ENCODE results near the gene CRHR1.

CRHR1 gene

DNA sequence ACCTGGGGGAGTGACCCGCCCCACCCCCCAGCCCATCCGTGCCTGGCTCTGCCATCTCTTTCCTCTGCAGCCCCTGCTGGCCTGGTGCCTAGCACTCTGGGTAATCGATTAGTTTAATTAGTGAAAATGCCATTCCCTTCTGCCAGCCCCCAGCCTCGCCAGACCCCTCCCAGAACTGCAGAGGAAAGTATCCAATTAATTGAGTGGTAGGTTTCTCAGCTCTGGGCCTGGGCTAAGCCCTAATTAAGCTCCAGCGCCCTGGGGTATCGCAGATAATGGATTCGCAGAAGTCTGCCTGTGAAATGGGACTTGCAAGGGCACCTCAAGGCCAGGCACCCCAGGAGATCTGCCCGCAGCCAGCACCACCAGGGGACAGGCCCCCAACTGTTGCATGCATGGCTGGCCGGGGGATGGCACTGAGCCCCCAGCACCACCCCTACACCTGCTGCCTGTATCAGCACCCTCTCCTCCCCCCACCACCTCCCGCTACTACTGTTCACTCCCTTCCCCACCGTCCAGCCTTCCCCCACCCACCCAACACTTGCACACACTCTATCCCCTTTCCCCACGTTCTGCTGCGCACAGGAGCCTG, 40.9 kb downstream of the CRHR1 start:
- DNase-seq, result no peak

DNA sequence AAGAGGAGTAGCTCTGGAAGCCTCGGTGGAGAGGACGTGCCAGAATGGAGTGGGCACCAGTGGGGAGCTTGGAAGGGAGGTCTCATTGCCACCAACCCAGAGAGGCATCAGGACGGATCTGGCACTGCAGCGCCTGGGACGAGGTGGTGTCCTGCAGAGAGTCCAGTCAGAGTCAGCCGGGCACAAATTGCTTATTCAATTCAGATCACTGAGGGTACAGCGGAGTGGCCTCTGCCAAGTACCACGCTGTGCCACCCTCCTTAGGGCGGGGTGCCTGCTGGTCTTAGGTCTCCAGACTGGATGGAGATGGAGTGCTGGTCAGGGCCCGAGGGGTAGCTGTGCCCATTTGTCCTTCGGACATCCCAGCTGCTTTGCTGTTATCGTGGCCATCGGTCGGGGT, 41.7 kb downstream of the CRHR1 start:
- no peak for DNase-seq

DNA sequence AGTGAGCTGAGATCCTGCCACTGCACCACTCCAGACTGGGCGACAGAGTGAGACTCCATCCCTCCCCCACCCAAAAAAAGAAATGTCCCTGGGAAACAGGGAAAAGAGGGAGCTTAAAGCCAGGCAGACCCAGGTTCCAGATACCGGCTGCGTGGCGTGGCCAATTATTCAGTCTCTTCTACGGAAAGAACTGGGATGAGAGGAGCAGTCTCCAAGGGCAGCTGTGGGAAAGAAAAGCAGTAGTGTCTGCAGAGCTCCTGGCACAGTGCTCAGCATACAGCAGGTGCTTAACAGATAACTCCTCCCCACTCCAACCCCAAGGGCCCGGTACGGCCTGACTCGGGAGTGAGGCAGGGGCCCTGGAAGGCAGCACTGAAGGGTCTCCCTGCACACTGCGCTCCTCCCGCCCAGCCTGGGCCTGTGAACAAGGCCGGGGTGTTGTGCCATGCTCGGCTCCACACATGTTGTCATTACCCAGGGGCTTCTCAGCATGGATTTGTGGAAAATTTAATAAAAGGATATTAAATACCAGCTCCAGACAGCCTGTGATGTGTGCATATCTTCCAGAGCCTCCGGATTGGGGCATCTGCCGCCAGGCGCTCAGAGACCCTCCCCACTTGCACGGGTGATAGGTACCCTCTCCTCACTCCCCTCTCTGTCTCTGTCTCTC, 42.9 kb downstream of the CRHR1 start:
- no peak for DNase-seq

DNA sequence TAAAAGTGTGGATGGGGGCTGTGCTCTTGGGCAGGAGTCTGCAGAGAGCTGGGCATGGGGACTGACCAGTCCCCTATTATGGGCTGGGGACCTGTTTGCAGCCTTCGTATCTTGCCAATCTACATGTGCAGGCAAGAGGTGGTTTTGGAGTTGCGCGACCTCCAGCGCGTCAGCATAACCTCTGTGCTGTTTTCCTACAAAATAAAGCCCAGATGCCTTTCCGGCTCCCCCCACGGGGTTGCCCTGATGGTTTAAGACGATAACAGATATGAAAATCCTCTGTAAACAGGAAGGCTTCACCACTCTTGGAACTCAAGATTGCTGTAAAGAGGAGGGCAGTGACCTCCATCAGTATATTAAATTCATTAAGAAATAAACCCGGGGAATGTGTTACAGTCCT, 44.1 kb downstream of the CRHR1 start:
- DNase-seq, result no peak

DNA sequence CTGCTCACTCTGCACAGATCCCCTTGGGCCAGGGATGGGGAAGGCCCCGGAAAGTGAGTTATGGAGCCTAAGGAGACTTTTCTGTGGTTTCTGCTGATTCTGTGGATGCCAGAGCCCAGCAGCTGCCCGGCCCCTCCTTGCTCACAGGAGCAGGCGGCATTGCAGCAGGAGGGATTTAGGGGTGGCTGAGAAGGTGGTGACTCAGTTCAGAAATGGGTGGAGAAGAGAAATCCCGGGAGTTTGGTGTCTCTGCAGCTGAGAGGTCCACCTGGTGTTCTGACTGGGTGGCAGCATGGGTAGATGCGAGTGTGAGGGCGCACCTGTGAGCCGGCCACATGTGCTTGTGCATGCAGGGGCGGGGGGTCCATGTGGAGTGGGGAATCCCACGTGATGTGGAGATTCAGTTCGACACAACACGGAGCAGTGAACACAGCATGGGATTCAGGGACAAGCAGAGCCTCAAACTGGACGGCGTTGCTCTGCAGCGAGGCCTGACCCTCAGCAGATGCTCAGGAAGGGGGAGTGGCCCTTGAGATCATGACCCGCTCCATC, 44.5 kb downstream of the CRHR1 start:
- no peak for DNase-seq

DNA sequence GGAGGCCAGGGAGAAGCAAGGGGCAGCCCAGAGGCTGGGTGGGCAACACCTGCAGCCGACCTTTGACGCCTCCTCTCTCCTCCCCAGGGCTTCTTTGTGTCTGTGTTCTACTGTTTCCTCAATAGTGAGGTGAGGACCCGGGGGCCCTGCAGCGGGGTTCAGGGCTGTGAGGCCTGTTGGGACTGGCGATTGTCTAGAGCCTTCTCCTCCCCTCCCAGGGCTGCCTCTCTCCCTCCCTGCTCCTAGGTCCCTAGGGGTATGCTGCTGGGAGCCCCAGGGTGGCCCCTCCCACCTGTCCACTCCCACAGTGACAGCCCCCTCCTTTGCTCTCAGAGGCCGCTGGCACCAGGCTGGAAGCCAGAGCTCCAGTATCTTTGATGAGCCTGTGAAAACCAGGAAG, 49.8 kb downstream of the CRHR1 start:
- no peak for DNase-seq

DNA sequence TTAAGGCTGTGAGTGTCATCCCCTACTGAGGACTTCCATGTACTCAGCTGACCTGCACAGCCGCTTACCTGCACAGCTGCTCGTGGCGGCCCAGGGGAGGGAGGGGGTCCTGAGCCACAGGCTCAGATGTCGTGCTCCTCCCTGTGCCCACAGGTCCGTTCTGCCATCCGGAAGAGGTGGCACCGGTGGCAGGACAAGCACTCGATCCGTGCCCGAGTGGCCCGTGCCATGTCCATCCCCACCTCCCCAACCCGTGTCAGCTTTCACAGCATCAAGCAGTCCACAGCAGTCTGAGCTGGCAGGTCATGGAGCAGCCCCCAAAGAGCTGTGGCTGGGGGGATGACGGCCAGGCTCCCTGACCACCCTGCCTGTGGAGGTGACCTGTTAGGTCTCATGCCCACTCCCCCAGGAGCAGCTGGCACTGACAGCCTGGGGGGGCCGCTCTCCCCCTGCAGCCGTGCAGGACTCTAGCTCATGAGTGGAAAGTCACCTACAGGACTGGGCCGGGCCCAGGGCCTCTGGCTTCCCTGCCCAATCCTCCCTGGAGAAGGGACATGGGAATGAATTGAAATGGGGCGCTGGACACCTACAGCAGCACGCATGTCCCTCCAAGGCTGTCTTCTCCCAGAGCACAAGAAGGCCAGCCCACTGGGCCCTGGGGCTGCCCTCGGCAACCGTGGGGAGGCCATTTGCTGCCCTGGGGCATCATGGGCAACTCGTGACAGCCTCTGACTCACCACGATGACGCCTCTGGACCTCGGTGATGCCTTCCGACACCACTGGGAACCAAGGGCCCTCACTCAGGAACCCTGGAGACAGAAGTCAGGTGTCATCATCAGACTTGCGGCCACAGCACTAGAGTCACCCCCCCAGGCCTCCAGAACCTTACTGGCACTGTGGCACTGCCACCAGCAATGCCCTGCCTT, 50.6 kb downstream of the CRHR1 start:
- DNase-seq, result no peak

DNA sequence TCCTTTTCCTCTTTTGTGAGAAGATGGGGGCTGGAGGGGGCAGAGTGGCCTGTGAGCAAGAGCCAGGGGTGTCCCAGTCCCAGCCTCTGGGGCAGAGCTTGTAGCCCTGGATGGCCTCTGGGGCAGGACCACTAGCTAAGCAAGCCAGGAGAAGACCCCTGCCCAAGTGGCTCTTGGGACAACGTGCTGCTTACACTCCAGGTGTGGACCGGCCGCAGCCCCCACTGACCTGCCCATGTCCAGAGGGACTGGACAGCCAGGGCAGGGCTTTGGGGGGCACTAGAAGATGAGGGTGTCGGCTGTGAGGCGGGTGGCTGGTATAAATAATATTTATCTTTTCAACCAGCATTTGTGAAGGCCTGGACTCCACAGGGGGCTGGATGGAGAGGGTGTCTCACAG, 51.4 kb downstream of the CRHR1 start:
- no peak for DNase-seq

DNA sequence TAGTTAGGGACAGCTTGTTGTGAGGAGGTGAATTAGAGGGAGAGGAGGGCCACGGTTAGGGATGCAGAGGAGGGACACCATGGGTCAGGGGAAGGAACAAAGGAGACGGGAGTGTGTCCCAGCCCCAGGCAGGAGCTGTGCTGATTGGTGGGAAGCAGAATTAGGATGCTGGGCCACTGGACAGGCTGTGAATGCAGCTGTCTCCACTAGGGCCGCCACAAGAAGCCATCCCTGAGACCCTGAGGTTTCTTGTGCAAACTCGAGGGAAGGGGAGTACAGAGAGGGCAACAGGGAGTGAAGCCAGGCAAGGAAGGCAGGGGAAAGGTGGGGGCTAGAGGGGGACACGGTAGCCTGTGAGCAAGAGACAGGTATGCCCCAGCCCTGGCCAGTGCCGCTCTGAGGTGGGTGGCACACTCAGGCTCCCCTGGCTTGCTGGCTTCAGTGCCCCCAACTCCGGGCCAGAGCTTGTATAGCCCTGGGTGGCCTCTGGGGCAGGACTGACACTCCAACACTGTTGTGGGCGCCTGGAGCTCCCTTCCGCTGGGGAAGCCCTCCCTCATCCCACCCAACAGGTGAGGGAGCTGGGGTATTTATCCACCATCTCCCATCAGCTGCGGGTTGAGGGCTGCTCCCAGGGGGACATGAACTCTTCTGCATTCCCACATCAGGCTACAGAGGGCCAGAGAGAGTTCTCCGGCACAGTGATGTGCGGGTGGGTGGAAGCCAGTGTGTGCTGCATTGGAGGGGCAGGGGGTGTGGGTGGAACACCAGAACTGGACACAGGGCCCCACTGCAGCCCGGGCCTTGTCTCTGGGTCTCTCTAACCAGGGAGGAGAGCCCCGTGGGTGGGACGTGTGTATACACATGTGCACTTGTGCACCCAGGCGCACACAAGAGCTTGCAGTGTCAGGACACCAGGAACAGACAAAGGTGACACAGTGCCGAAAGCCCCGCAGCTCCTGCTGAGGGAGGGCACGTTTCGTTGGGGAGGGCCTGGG, 52.2 kb downstream of the CRHR1 start:
- no peak for DNase-seq

DNA sequence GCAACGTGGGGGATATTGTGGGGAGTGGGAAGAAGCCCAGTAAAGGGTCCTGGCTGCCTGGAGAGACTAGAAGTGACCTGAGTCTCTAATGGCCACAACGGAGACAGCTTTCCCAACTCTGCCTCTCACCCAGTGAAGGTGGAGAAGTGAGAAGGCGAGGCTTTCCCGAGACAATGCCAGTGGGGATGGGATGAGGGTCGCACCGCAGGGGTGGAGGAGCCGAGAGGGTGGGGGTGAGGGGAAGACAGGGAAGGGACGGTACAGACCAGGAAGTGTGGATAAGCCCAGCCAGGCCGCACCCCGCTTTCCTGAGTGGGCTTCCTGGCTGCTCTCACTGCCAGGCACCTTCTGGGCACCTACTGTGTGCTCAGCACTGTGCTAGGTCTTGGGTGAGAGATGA, 53.1 kb downstream of the CRHR1 start:
- DNase-seq, result no peak

DNA sequence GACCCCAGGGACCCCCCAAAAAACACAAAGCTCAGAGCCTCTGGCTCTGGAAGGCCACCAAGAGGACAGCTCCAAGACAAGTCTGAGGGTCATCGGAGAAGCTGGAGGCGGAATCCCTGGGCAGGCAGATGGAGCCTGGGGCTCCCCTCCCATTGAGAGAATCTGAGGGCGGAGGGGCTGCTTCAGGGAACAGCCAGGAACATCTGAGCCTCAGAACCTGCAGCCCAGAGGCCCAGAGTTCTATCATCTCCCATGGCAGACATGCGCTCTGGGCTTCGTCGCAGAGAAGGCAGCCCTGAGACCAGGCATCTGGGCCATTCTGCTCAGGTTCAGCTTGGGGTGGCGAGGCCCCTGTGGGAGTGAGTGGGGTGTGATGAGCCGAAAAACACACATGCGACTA, 53.5 kb downstream of the CRHR1 start:
- DNase-seq, result no peak

DNA sequence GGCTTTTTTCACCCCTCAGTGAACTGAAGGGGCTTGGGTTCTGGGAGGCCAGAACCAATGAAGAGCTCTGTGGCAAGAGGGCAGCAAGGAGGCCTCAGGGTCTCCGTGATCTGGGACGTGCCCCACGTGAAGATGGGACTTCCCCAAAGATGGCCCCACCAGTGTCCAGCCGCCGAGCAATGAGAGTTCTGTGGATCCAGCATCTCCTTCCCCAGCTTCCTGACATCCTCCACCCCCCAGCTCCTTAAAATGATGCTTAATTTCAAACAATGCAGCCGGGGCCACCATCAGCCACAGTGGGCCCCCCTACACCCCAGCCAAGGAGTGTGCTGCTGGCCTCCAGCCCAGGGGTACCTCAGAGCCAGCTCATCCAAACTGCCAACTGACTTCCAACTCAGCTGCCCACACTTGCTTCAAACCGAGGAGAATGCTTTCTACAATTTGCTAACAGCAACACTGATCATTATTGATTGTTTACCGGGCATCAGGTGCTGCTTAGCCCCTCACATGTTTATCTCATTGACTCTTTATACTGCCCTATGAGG, 54.7 kb downstream of the CRHR1 start:
- DNase-seq, result no peak

DNA sequence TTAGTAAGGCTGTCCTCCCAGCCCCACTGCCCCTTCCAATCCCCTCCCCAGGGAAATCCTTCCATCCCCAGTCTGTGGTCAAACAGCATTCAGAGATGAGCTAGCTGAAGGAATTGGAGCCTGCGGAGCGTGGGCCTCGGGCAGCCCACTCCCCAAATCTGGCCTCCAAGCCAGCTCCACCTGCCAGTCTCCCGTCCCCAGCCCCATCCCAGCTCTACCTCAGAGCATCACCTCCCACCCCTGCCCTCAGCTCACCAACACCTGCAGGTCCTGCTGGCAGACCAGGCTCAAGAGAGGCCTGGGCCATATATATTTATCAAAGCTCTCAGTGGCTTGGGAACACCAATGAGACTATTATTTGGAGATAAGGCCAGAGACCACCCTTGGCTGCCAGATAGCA, 55.3 kb downstream of the CRHR1 start:
- no peak for DNase-seq

DNA sequence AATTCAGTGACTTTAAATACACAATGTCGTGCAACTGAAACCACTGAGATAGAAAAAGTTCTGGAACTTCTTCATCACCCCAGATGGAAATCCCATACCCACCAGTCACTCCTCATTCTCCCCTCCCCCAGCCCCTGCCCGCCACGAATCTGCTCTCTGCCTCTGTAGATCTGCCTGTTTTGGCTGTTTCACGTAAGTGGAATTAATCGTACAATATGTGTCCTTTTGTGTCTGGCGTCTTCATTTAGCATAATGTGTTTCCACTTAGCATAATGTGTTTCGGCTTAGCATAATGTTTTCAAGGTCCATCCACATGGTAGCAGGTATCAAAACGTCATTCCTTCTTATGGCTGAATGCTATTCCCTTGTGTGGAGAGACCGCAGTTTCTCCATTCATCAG, 57.1 kb downstream of the CRHR1 start:
- no peak for DNase-seq

DNA sequence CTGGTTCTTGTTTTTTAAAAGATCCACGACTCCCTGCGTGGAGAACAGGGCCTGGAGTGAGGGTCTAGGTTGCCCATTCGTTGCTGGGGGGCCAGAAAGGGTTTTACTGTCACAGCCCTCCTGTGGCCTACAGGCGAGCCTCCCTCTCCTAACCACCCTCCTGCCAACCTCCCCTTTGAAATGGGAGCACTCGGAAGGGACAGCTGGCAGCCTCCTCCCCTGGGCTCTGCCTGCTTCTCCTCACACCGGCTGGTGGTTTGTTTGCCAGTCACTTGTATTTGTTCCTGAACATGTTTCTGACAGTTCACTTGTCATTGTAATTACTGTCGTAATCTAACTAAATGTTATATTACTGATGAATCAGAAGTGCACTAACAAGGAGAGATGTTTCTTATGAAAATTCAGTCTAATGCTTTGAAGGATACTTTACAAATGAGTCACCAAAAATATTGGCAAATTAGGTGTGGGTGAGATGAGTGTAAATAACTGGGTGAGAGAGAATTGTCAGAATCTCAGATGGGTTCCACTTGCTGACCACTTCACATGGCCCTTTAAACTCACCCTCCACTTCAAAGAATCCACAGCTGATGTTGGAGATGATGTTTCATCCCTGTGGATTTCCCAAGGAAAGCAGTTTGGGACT, 57.9 kb downstream of the CRHR1 start:
- no peak for DNase-seq

DNA sequence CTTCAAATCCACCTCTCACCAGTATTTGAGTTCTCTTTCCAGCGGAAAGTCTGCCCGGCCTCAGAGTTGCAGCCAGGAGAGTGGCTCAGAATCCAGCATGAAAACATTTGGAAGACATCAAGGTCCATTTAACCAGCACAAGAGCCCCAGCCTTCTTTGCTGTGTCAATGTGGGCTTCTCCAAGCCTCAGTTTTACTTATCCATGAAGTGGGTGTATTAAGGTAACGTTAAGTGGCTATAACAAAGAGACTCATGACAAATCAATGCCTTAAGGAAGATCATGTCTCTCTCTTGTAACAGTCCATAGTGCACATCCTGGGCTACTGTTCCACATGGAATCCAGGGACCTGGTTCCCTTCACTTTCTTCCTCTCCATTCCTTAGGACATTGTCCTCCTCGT, 59.6 kb downstream of the CRHR1 start:
- DNase-seq, result no peak

DNA sequence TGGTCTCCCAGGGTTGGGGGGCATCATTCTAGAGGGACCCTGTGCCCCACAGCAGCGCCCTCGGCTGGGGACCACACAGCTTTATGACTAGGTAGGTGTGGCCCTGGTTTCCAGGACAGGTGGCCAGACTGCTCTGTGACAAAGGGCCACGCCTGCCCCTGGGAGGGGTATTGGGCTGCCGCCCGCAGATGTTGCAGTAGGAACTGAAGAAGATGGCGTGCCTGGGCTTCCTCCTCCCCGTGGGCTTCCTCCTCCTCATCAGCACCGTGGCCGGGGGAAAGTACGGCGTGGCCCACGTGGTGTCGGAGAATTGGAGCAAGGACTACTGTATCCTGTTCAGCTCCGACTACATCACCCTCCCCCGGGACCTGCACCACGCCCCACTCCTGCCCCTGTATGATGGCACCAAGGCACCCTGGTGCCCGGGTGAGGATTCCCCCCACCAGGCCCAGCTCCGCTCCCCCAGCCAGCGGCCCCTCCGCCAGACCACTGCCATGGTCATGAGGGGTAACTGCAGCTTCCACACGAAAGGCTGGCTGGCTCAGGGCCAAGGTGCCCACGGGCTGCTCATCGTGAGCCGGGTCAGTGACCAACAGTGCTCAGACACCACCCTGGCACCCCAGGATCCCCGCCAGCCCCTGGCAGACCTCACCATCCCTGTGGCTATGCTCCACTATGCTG, 60.7 kb downstream of the CRHR1 start, which contains the start of gene SPPL2C:
Gene SPPL2C (plus strand): TSS at position 187 of the 681 bp plus-strand sequence. CDS start 26 bp downstream, at position 213.
- no peak for DNase-seq

DNA sequence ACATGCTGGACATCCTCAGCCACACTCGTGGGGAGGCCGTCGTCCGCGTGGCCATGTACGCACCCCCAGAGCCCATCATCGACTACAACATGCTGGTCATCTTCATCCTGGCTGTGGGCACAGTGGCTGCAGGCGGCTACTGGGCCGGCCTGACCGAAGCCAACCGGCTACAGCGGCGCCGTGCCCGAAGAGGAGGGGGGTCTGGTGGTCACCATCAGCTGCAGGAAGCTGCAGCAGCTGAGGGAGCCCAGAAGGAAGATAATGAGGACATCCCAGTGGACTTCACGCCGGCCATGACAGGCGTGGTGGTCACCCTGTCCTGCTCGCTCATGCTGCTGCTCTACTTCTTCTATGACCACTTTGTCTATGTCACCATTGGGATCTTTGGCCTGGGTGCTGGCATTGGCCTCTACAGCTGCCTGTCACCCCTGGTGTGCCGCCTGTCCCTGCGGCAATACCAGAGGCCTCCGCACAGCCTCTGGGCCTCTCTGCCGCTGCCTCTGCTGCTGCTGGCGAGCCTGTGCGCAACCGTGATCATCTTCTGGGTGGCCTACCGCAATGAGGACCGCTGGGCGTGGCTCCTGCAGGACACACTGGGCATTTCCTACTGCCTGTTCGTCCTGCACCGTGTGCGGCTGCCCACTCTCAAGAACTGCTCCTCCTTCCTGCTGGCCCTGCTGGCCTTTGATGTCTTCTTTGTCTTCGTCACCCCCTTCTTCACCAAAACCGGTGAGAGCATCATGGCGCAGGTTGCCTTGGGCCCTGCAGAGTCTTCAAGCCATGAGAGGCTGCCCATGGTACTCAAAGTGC, 61.5 kb downstream of the CRHR1 start:
- DNase-seq, result no peak

DNA sequence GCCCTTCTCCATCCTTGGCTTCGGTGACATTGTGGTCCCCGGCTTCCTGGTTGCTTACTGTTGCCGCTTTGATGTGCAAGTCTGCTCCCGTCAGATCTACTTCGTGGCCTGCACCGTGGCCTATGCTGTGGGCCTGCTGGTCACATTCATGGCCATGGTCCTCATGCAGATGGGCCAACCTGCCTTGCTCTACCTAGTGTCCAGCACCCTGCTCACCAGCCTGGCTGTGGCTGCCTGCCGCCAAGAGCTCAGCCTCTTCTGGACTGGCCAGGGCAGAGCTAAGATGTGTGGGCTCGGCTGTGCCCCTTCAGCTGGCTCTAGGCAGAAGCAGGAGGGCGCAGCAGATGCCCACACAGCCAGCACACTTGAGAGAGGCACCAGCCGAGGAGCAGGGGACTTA, 62.1 kb downstream of the CRHR1 start:
- DNase-seq, result no peak

DNA sequence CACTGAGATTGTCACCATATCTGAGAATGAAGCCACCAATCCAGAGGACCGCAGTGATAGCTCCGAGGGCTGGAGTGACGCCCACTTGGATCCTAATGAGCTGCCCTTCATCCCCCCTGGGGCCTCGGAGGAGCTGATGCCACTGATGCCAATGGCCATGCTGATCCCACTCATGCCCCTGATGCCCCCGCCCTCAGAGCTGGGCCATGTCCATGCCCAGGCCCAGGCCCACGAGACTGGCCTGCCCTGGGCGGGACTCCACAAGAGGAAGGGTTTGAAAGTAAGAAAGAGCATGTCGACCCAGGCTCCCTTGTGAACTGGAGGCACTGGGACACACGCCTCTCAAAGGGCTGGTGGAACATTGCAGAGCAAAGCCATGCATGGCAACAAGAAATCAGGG, 62.5 kb downstream of the CRHR1 start:
- DNase-seq, result no peak
